ENCODE measurements around the gene ITGB2. TPM values are rescaled to one million over a fixed set of nuclear protein-coding genes. Genes with fewer than 3 reads are reported as not detected.

Gene ITGB2
- total RNA-seq, 2 donors from 2014 or later = 13.1 to 27.1 TPM

GRCh38 chr21:44946254-44947041 lies 25.7 kb upstream of the ITGB2 start:
- H3K9ac ChIP-seq (ENCODE audit: low read depth in 2 of 2, low read length in 2 of 2) = no peak overlapping the region
- H3K9me3 ChIP-seq = no peaks in the 10 kb centered on the region
- no peak for DNase-seq
- no peaks in the 10 kb centered on the region for H3K36me3 ChIP-seq
- no peak overlapping the region for H3K27ac ChIP-seq
- no peak for TF ChIP-seq CTCF (IDR thresholded peaks at IDR 0.05)
- no peak overlapping the region for H3K4me3 ChIP-seq
- no peaks in the 10 kb centered on the region for H3K27me3 ChIP-seq
- H3K4me1 ChIP-seq = peaks cover 14% of the 10 kb centered on the region
- intact Hi-C loops (cut with DNase I) = no loop called here

GRCh38 chr21:44944596-44944995 lies 23.9 kb upstream of the ITGB2 start:
- H3K4me1 ChIP-seq = peaks cover 17% of the 10 kb centered on the region
- no peaks in the 10 kb centered on the region for H3K27me3 ChIP-seq
- intact Hi-C loops (cut with DNase I) = no loop called here
- H3K4me3 ChIP-seq = no peak overlapping the region
- TF ChIP-seq CTCF (IDR thresholded peaks at IDR 0.05) = no peak
- H3K36me3 ChIP-seq = no peaks in the 10 kb centered on the region
- H3K9ac ChIP-seq (ENCODE audit: low read depth in 2 of 2, low read length in 2 of 2) = no peak overlapping the region
- no peak overlapping the region for H3K27ac ChIP-seq
- H3K9me3 ChIP-seq = no peaks in the 10 kb centered on the region
- DNase-seq = no peak

- Histone ChIP-seq H3K9ac (ENCODE audit: low read depth in 2 of 2, low read length in 2 of 2) (no peak overlapping the region), H3K36me3 (no peaks in the 10 kb centered on the region), H3K9me3 (no peaks in the 10 kb centered on the region), H3K4me3 (no peak overlapping the region), H3K27me3 (no peaks in the 10 kb centered on the region), H3K4me1 (peaks cover 15% of the 10 kb centered on the region), H3K27ac (no peak overlapping the region)
- intact Hi-C loops (cut with DNase I) = no loop called here
- DNase-seq = no peak
- TF ChIP-seq CTCF (IDR thresholded peaks at IDR 0.05) = no peak
Measured at GRCh38 chr21:44943686-44944550, 23.2 kb upstream of the ITGB2 start.

- intact Hi-C loops (cut with DNase I) = no loop called here
- H3K27me3 ChIP-seq = no peaks in the 10 kb centered on the region
Measured at GRCh38 chr21:44943005-44943685, 22.4 kb upstream of the ITGB2 start.

More at GRCh38 chr21:44943005-44943685, 22.4 kb upstream of the ITGB2 start:
- no peak for TF ChIP-seq CTCF (IDR thresholded peaks at IDR 0.05)
- H3K4me1 ChIP-seq = peaks cover 15% of the 10 kb centered on the region
- H3K9ac ChIP-seq (ENCODE audit: low read depth in 2 of 2, low read length in 2 of 2) = no peak overlapping the region
- no peak overlapping the region for H3K27ac ChIP-seq
- H3K9me3 ChIP-seq = no peaks in the 10 kb centered on the region
- DNase-seq = no peak
- H3K36me3 ChIP-seq = no peaks in the 10 kb centered on the region
- H3K4me3 ChIP-seq = no peak overlapping the region
